GM12864 (cell line): ENCODE results near the gene RAD51C.
"Not testable (repeated sequence)": the region's sequence is repeated elsewhere in the genome, so short reads cannot be mapped to it uniquely, and the experiment has no call there.

Experiments used
- DNase-seq: peaks from one replicate; pipeline ENCODE4 v3.0.0-alpha.2; 2011; ENCODE audit warnings: low read depth
- H3K4me3 ChIP-seq: 2 replicates; pipeline ENCODE4 v1.5.1; 2011; ENCODE audit warnings: mild to moderate bottlenecking, low read depth, low read length, control low read depth
- CTCF ChIP-seq: IDR thresholded peaks from 2 replicates; pipeline ENCODE4 v1.5.1; 2011; ENCODE audit warnings: low read depth, mild to moderate bottlenecking, moderate library complexity, low read length, control low read depth, inconsistent platforms; ENCODE audit errors: missing control alignments

RAD51C gene

DNA sequence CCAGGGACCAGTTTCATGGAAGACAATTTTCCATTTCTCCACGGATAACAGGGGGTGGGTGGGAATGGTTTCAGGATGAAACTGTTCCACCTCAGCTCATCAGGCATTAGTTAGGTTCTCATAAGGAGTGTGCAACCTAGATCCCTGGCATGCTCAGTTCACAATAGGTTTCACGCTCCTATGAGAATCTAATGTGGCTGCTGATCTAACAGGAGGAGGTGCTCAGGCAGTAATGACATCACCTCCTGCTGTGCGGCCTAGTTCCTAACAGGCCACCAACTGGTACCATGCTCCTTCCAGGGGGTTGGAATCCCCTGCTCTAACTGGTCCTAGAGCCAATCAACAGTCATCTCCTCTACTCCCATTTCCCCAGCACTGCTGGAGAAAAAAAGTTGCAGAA, 20.4 kb upstream of the RAD51C start:
- DNase-seq = no peak
- H3K4me3 ChIP-seq = no peak overlapping the region
- no peak for TF ChIP-seq CTCF

- H3K4me3 ChIP-seq = no peak overlapping the region
- TF ChIP-seq CTCF = no peak
- no peak for DNase-seq
These were observed 15.1 kb upstream of the RAD51C start for GRCh38 chr17:58677194-58677880.

- DNase-seq, H3K4me3 ChIP-seq: not testable (repeated sequence)
These were observed 14.1 kb upstream of the RAD51C start for GRCh38 chr17:58678287-58678686.

- no peak for TF ChIP-seq CTCF
- H3K4me3 ChIP-seq = no peak overlapping the region
- DNase-seq = peak; percentile 74
These were observed 13.0 kb upstream of the RAD51C start for GRCh38 chr17:58679263-58680037.

DNA sequence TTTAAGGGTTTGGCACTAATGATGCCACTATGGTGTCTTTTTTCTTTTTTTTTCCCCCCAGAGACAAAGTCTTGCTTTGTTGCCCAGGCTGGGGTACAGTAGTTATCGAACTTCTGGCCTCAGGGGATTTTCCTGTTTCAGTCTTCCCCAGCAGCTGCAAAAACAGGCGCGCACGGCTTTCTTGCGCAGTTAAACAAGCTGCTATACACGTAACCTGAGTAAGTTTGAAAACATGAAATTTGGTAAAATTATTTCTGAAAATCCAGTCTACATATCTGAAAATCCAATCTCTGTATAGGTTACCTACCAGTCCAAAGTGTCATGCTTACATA, 12.4 kb upstream of the RAD51C start:
- TF ChIP-seq CTCF = no peak
- H3K4me3 ChIP-seq = no peak overlapping the region
- no peak for DNase-seq

DNA sequence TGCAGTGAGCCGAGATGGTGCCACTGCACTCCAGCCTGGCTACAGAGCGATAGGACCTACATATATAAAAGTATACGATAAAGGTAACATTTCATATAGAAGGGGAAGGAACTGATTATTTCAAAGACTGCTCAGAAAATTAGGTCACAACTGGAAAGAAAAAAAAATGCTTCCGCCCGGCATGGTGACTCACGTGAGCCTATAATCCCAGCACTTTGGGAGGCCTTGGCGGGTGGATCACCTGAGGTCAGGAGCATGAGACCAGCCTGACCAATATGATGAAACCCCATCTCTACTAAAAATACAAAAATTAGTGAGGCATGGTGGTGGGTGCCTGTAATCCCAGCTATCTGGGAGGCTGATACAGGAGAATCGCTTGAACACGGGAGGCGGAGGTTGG, 8.4 kb upstream of the RAD51C start:
- no peak for TF ChIP-seq CTCF
- H3K4me3 ChIP-seq = no peak overlapping the region
- DNase-seq = no peak

DNA sequence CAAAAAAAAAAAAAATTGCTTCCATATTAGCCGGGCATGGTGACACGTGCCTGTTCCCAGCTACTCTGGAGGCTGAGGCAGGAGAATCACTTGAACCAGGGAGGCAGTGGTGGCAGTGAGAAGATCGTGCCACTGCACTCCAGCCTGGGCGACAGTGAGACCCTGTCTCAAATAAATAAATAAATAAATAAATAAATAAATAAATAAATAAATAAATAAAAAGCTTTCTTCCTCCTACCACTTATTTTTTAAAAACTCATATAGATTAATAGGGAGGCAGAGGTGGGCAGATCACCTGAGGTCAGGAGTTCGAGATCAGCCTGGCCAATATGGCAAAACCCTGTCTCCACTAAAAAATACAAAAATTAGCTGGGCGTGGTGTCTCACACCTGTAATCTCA, 7.9 kb upstream of the RAD51C start:
- not testable (repeated sequence) for H3K4me3 ChIP-seq, DNase-seq

- TF ChIP-seq CTCF = no peak
- DNase-seq = no peak
- no peak overlapping the region for H3K4me3 ChIP-seq
These were observed 5.4 kb upstream of the RAD51C start for GRCh38 chr17:58686980-58687379.
